WTC11 (cell line): ENCODE measurements around the gene CEP192. TPM values are rescaled to one million over a fixed set of nuclear protein-coding genes. Genes with fewer than 3 reads are reported as not detected.

ENCODE experiments used
- ATAC-seq: fragments of 200-7000 bp; cut with Tn5 transposase; 2 replicates; pipeline ENCODE4 v1.10.0; 2021; ENCODE audit warnings: mild to moderate bottlenecking, moderate library complexity
- CTCF ChIA-PET: fragments of 300-600 bp; sonication (Branson Sonifier 250); formaldehyde crosslinking; loops from one replicate; lab custom pipeline; 2021; ENCODE audit warnings: antibody characterized with exemption; lab: Charles Lee
- POLR2A ChIA-PET: fragments of 350-600 bp; sonication (Branson Sonifier 250); formaldehyde crosslinking; loops from one replicate; lab custom pipeline; 2021; ENCODE audit warnings: antibody characterized with exemption; lab: Charles Lee
- DNase-seq: peaks from one replicate; pipeline ENCODE4 v3.0.0; 2021; ENCODE audit warnings: low spot score
- H3K27ac Mint-ChIP-seq: 2 replicates; pipeline ENCODE4 v1.8.0; 2021; ENCODE audit warnings: mixed read lengths
- H3K27me3 Mint-ChIP-seq: 2 replicates; pipeline ENCODE4 v1.8.0; 2021; ENCODE audit warnings: low read depth, mild to moderate bottlenecking, moderate library complexity, mixed read lengths
- H3K36me3 Mint-ChIP-seq: 2 replicates; pipeline ENCODE4 v1.8.0; 2021; ENCODE audit warnings: mixed read lengths
- H3K4me1 Mint-ChIP-seq: 2 replicates; pipeline ENCODE4 v1.8.0; 2022; ENCODE audit warnings: mixed read lengths
- H3K4me3 Mint-ChIP-seq: 2 replicates; pipeline ENCODE4 v1.8.0; 2021; ENCODE audit warnings: mild to moderate bottlenecking, moderate library complexity, mixed read lengths
- H3K9me3 Mint-ChIP-seq: 2 replicates; pipeline ENCODE4 v1.8.0; 2021; ENCODE audit warnings: mixed read lengths
- AR ChIP-seq: fragments of 250-450 bp; sonication (Bioruptor Pico); IDR thresholded peaks from 2 replicates; pipeline ENCODE4 v1.9.0; 2021; ENCODE audit warnings: mild to moderate bottlenecking
- ATF1 ChIP-seq: sonication (generic); formaldehyde crosslinking; IDR thresholded peaks from 2 replicates; pipeline ENCODE4 v1.8.1; 2023; ENCODE audit warnings: mild to moderate bottlenecking, moderate library complexity, missing genetic modification reagents
- CDX4 ChIP-seq: fragments of 250-450 bp; sonication (Bioruptor Pico); IDR thresholded peaks from 2 replicates; pipeline ENCODE4 v1.9.0; 2021; ENCODE audit warnings: moderate library complexity, mild to moderate bottlenecking, inconsistent platforms, borderline replicate concordance
- EMX1 ChIP-seq: fragments of 250-450 bp; sonication (Bioruptor Pico); IDR thresholded peaks from 2 replicates; pipeline ENCODE4 v1.8.0; 2021; ENCODE audit warnings: mild to moderate bottlenecking
- ETV6 ChIP-seq: sonication (generic); formaldehyde crosslinking; IDR thresholded peaks from 2 replicates; pipeline ENCODE4 v1.8.1; 2022; ENCODE audit warnings: mild to moderate bottlenecking, missing genetic modification reagents
- HMGXB4 ChIP-seq: sonication (generic); formaldehyde crosslinking; IDR thresholded peaks from 2 replicates; pipeline ENCODE4 v1.8.1; 2023; ENCODE audit warnings: mild to moderate bottlenecking, moderate library complexity, missing genetic modification reagents
- MAX ChIP-seq: sonication (generic); formaldehyde crosslinking; IDR thresholded peaks from 2 replicates; pipeline ENCODE4 v1.8.0; 2022; ENCODE audit warnings: mild to moderate bottlenecking, missing genetic modification reagents
- MXD4 ChIP-seq: fragments of 250-450 bp; sonication (Bioruptor Pico); IDR thresholded peaks from 2 replicates; pipeline ENCODE4 v1.8.0; 2021; ENCODE audit warnings: mild to moderate bottlenecking, moderate library complexity, borderline replicate concordance
- NR1H2 ChIP-seq: sonication (generic); formaldehyde crosslinking; IDR thresholded peaks from 2 replicates; pipeline ENCODE4 v1.9.0; 2021; ENCODE audit warnings: mild to moderate bottlenecking, moderate library complexity, missing genetic modification reagents
- OVOL2 ChIP-seq: fragments of 250-450 bp; sonication (Bioruptor Pico); IDR thresholded peaks from 2 replicates; pipeline ENCODE4 v1.9.0; 2021; ENCODE audit warnings: mild to moderate bottlenecking, borderline replicate concordance
- RORB ChIP-seq: fragments of 250-450 bp; sonication (Bioruptor Pico); IDR thresholded peaks from 2 replicates; pipeline ENCODE4 v1.9.0; 2021; ENCODE audit warnings: mild to moderate bottlenecking
- SOX15 ChIP-seq: fragments of 250-450 bp; sonication (Bioruptor Pico); IDR thresholded peaks from 2 replicates; pipeline ENCODE4 v1.9.0; 2021; ENCODE audit warnings: mild to moderate bottlenecking
- STAT6 ChIP-seq: sonication (generic); formaldehyde crosslinking; conservative IDR thresholded peaks from 2 replicates; pipeline ENCODE4 v1.8.1; 2023; ENCODE audit warnings: mild to moderate bottlenecking, low read depth, missing genetic modification reagents, moderate library complexity
- TEAD1 ChIP-seq: sonication (generic); formaldehyde crosslinking; IDR thresholded peaks from 2 replicates; pipeline ENCODE4 v1.8.0; 2022; ENCODE audit warnings: mild to moderate bottlenecking, missing genetic modification reagents
- TEAD4 ChIP-seq: sonication (generic); formaldehyde crosslinking; IDR thresholded peaks from 2 replicates; pipeline ENCODE4 v1.8.0; 2022; ENCODE audit warnings: mild to moderate bottlenecking, missing genetic modification reagents
- TP53 ChIP-seq: sonication (generic); formaldehyde crosslinking; IDR thresholded peaks from 2 replicates; pipeline ENCODE4 v1.8.1; 2023; ENCODE audit warnings: mild to moderate bottlenecking, missing genetic modification reagents
- ZBTB43 ChIP-seq: sonication (generic); formaldehyde crosslinking; IDR thresholded peaks from 2 replicates; pipeline ENCODE4 v1.8.1; 2023; ENCODE audit warnings: mild to moderate bottlenecking, missing genetic modification reagents
- ZNF263 ChIP-seq: sonication (generic); formaldehyde crosslinking; IDR thresholded peaks from 2 replicates; pipeline ENCODE4 v1.8.1; 2022; ENCODE audit warnings: low read depth, mild to moderate bottlenecking, moderate library complexity, missing genetic modification reagents
- ZNF317 ChIP-seq: sonication (generic); formaldehyde crosslinking; IDR thresholded peaks from 2 replicates; pipeline ENCODE4 v1.8.1; 2023; ENCODE audit warnings: low read depth, mild to moderate bottlenecking, moderate library complexity, missing genetic modification reagents, borderline replicate concordance
- ZNF396 ChIP-seq: fragments of 250-450 bp; sonication (Bioruptor Pico); IDR thresholded peaks from 2 replicates; pipeline ENCODE4 v1.8.0; 2021; ENCODE audit warnings: mild to moderate bottlenecking, moderate library complexity, borderline replicate concordance
- ZNF423 ChIP-seq: fragments of 250-450 bp; sonication (Bioruptor Pico); IDR thresholded peaks from 2 replicates; pipeline ENCODE4 v2.1.2; 2022; ENCODE audit warnings: mild to moderate bottlenecking, moderate library complexity
- ZNF512 ChIP-seq: sonication (generic); formaldehyde crosslinking; IDR thresholded peaks from 2 replicates; pipeline ENCODE4 v1.8.1; 2022; ENCODE audit warnings: missing genetic modification reagents, borderline replicate concordance
- ZNF671 ChIP-seq: fragments of 250-450 bp; sonication (Bioruptor Pico); IDR thresholded peaks from 2 replicates; pipeline ENCODE4 v1.8.0; 2021; ENCODE audit warnings: mild to moderate bottlenecking
- total RNA-seq: library from RNA; stranded (reverse); gene quantifications from 3 replicates; pipeline ENCODE4 v1.2.3, GENCODE V29; 2021

CEP192 gene
- total RNA-seq, 1 experiment from 2014 or later = 25.4 TPM

GRCh38 chr18:13095466-13095865, 104.3 kb downstream of the CEP192 start:
- peaks cover 75% of the 10 kb centered on the region for H3K36me3 Mint-ChIP-seq
- no peaks in the 10 kb centered on the region for H3K27me3 Mint-ChIP-seq
- no peak for ATAC-seq
- POLR2A ChIA-PET = no interaction called here
- TF ChIP-seq TEAD4 (CRISPR knock-in tag) (no peak), ZNF671 (CRISPR knock-in tag) (no peak), CDX4 (CRISPR knock-in tag) (no peak), MAX (no peak), TEAD1 (CRISPR knock-in tag) (no peak), NR1H2 (no peak), ZNF512 (CRISPR knock-in tag) (no peak), ETV6 (CRISPR knock-in tag) (no peak), MXD4 (CRISPR knock-in tag) (no peak), EMX1 (CRISPR knock-in tag) (no peak)
- no peak for DNase-seq
- H3K27ac Mint-ChIP-seq = no peak overlapping the region
- H3K4me3 Mint-ChIP-seq = no peak overlapping the region
- H3K9me3 Mint-ChIP-seq = peaks cover 6% of the 10 kb centered on the region; the same call in 1 of the 2 replicates
- no peaks in the 10 kb centered on the region for H3K4me1 Mint-ChIP-seq
- CTCF ChIA-PET = no interaction called here

- Mint-ChIP-seq H3K36me3 (peaks cover 75% of the 10 kb centered on the region), H3K9me3 (peaks cover 6% of the 10 kb centered on the region; the same call in 1 of the 2 replicates), H3K4me1 (no peaks in the 10 kb centered on the region), H3K27me3 (no peaks in the 10 kb centered on the region), H3K4me3 (no peak overlapping the region), H3K27ac (no peak overlapping the region)
- POLR2A ChIA-PET = no interaction called here
- DNase-seq (no peak), ATAC-seq (no peak)
- TF ChIP-seq ZNF263 (CRISPR knock-in tag) (no peak), ATF1 (no peak), HMGXB4 (CRISPR knock-in tag) (no peak)
- CTCF ChIA-PET = no interaction called here
Observed at GRCh38 chr18:13096232-13096631, 105.1 kb downstream of the CEP192 start.

- DNase-seq (no peak), ATAC-seq (no peak)
- Mint-ChIP-seq H3K4me1 (no peaks in the 10 kb centered on the region), H3K27me3 (no peaks in the 10 kb centered on the region), H3K27ac (no peak overlapping the region), H3K4me3 (no peak overlapping the region), H3K36me3 (peaks cover 77% of the 10 kb centered on the region), H3K9me3 (peaks cover 6% of the 10 kb centered on the region; the same call in 1 of the 2 replicates)
- CTCF ChIA-PET = no interaction called here
- TF ChIP-seq TP53 (CRISPR knock-in tag) (no peak), EMX1 (CRISPR knock-in tag) (no peak), SOX15 (CRISPR knock-in tag) (no peak), ZNF317 (CRISPR knock-in tag) (no peak), ZNF263 (CRISPR knock-in tag) (no peak), OVOL2 (CRISPR knock-in tag) (no peak), STAT6 (no peak), ZNF423 (CRISPR knock-in tag) (no peak), AR (CRISPR knock-in tag) (no peak), RORB (no peak), ZNF396 (CRISPR knock-in tag) (no peak), ZBTB43 (CRISPR knock-in tag) (no peak)
- POLR2A ChIA-PET = no interaction called here
Observed at GRCh38 chr18:13096719-13097118, 105.6 kb downstream of the CEP192 start.
